Mammary epithelial cell (primary cell): ENCODE results near the gene GNPTG.

Experiments used
- EZH2 ChIP-seq: IDR thresholded peaks from 2 replicates; pipeline ENCODE4 v1.6.1; 2012; ENCODE audit warnings: low read length, inconsistent platforms, borderline replicate concordance
- TF ChIP-seq, protein P1 (sequence below), 2 donors: IDR thresholded peaks in 1 of 2; conservative IDR thresholded peaks in 1 of 2; 2 replicates each; pipeline ENCODE4 v1.5.1; 2011 to 2012; ENCODE audit warnings: inconsistent platforms in 2 of 2, low read length in 2 of 2, mild to moderate bottlenecking in 2 of 2, control low read depth in 1 of 2, low read depth in 1 of 2; ENCODE audit not compliant: insufficient read depth in 1 of 2; ENCODE audit errors: extremely low read depth in 1 of 2

GRCh38 chr16:1310832-1311200 is 40.9 kb upstream of the GNPTG start:
- TF ChIP-seq, protein P1, sequence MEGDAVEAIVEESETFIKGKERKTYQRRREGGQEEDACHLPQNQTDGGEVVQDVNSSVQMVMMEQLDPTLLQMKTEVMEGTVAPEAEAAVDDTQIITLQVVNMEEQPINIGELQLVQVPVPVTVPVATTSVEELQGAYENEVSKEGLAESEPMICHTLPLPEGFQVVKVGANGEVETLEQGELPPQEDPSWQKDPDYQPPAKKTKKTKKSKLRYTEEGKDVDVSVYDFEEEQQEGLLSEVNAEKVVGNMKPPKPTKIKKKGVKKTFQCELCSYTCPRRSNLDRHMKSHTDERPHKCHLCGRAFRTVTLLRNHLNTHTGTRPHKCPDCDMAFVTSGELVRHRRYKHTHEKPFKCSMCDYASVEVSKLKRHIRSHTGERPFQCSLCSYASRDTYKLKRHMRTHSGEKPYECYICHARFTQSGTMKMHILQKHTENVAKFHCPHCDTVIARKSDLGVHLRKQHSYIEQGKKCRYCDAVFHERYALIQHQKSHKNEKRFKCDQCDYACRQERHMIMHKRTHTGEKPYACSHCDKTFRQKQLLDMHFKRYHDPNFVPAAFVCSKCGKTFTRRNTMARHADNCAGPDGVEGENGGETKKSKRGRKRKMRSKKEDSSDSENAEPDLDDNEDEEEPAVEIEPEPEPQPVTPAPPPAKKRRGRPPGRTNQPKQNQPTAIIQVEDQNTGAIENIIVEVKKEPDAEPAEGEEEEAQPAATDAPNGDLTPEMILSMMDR (conservative IDR thresholded peaks at IDR 0.05 in 1 of 2, IDR thresholded peaks at IDR 0.05 in 1 of 2; ENCODE audit: extremely low read depth in 1 of 2, insufficient read depth in 1 of 2, low read depth in 1 of 2, low read length in 2 of 2) = no peak
- TF ChIP-seq EZH2 = no peak
